ENCODE results near the gene CRACDL. TPM values are rescaled to one million over a fixed set of nuclear protein-coding genes. Genes with fewer than 3 reads are reported as not detected.

Gene CRACDL
- total and polyA plus RNA-seq, 2 donors (not counting 1 experiment from before 2014, with no cell fraction given): 0.25 TPM; not detected in 1

- Mint-ChIP-seq H3K4me3 (no peak overlapping the region), H3K27me3 (peaks cover 32% of the 10 kb centered on the region), H3K9me3 (ENCODE audit: insufficient read depth) (no peaks in the 10 kb centered on the region), H3K4me1 (no peaks in the 10 kb centered on the region), H3K27ac (no peak overlapping the region)
- H3K27ac ChIP-seq (ENCODE audit: low read length in 2 of 2): no peak overlapping the region
- no peak overlapping the region for H3K9ac ChIP-seq (ENCODE audit: low read length)
- H3K4me3 ChIP-seq (ENCODE audit: control extremely low read depth in 1 of 5, extremely low read depth in 1 of 5, insufficient read depth in 1 of 5, low read depth in 2 of 5, low read length in 4 of 5): no peak overlapping the region
- ATAC-seq (ENCODE audit: low read depth) (no peak), DNase-seq (no peak)
- WGBS (ENCODE audit: insufficient coverage): 94% methylated on average over 11 of the region's 13 CpGs
- H3K4me2 ChIP-seq (replicated peaks; ENCODE audit: low read depth, low read length, poor library complexity, severe bottlenecking): no peak overlapping the region
- no peaks in the 10 kb centered on the region for H4K20me1 ChIP-seq (ENCODE audit: control insufficient read depth, insufficient read depth, low read length, poor library complexity, severe bottlenecking)
- no peaks in the 10 kb centered on the region for H3K36me3 ChIP-seq (replicated peaks in 1 of 2; ENCODE audit: control extremely low read depth in 1 of 2, control insufficient read depth in 1 of 2, extremely low read depth in 1 of 2, insufficient read depth in 2 of 2, low read length in 1 of 2)
- TF ChIP-seq CTCF (IDR thresholded peaks at IDR 0.05): no peak
- TF ChIP-seq EZH2 (IDR thresholded peaks at IDR 0.05; ENCODE audit: borderline replicate concordance, insufficient read depth, low read depth, low read length, poor library complexity, severe bottlenecking): no peak
- no peaks in the 10 kb centered on the region for H3K4me1 ChIP-seq (ENCODE audit: control insufficient read depth in 2 of 2, insufficient read depth in 2 of 2, low read length in 2 of 2)
- H2AFZ ChIP-seq (ENCODE audit: insufficient read depth, low read depth, low read length, poor library complexity, severe bottlenecking): no peak overlapping the region
- no peaks in the 10 kb centered on the region for H3K9me3 ChIP-seq (ENCODE audit: control extremely low read depth in 1 of 3, control insufficient read depth in 2 of 3, insufficient read depth in 1 of 3, low read length in 2 of 3)
- POLR2A ChIA-PET: no interaction called here
- intact Hi-C loops (cut with micrococcal nuclease): no loop called here
- H3K27me3 ChIP-seq (replicated peaks in 1 of 4; ENCODE audit: control extremely low read depth in 1 of 4, control insufficient read depth in 3 of 4, insufficient read depth in 4 of 4, low read length in 3 of 4): peaks cover 0 to 7% (median 3%) of the 10 kb centered on the region in 4 experiments
- CTCF ChIA-PET: no interaction called here
- no peaks in the 10 kb centered on the region for H3K79me2 ChIP-seq (ENCODE audit: control insufficient read depth, insufficient read depth, low read length)
Observed at GRCh38 chr2:98927027-98927426, 9.0 kb downstream of the CRACDL start.

GRCh38 chr2:98926601-98927000 is 9.4 kb downstream of the CRACDL start:
- Histone ChIP-seq H3K4me3 (ENCODE audit: control extremely low read depth in 1 of 5, extremely low read depth in 1 of 5, insufficient read depth in 1 of 5, low read depth in 2 of 5, low read length in 4 of 5) (no peak overlapping the region), H3K4me2 (replicated peaks; ENCODE audit: low read depth, low read length, poor library complexity, severe bottlenecking) (no peak overlapping the region), H3K9ac (ENCODE audit: low read length) (no peak overlapping the region), H3K4me1 (ENCODE audit: control insufficient read depth in 2 of 2, insufficient read depth in 2 of 2, low read length in 2 of 2) (no peaks in the 10 kb centered on the region), H3K27ac (ENCODE audit: low read length in 2 of 2) (no peak overlapping the region), H3K9me3 (ENCODE audit: control extremely low read depth in 1 of 3, control insufficient read depth in 2 of 3, insufficient read depth in 1 of 3, low read length in 2 of 3) (no peaks in the 10 kb centered on the region), H4K20me1 (ENCODE audit: control insufficient read depth, insufficient read depth, low read length, poor library complexity, severe bottlenecking) (no peaks in the 10 kb centered on the region), H2AFZ (ENCODE audit: insufficient read depth, low read depth, low read length, poor library complexity, severe bottlenecking) (no peak overlapping the region), H3K79me2 (ENCODE audit: control insufficient read depth, insufficient read depth, low read length) (no peaks in the 10 kb centered on the region), H3K36me3 (replicated peaks in 1 of 2; ENCODE audit: control extremely low read depth in 1 of 2, control insufficient read depth in 1 of 2, extremely low read depth in 1 of 2, insufficient read depth in 2 of 2, low read length in 1 of 2) (no peaks in the 10 kb centered on the region), H3K27me3 (replicated peaks in 1 of 4; ENCODE audit: control extremely low read depth in 1 of 4, control insufficient read depth in 3 of 4, insufficient read depth in 4 of 4, low read length in 3 of 4) (peaks cover 0 to 7% (median 3%) of the 10 kb centered on the region in 4 experiments)
- Mint-ChIP-seq H3K27ac (no peak overlapping the region), H3K4me3 (no peak overlapping the region), H3K27me3 (peaks cover 29% of the 10 kb centered on the region), H3K9me3 (ENCODE audit: insufficient read depth) (no peaks in the 10 kb centered on the region), H3K4me1 (no peaks in the 10 kb centered on the region)
- no peak for ATAC-seq (ENCODE audit: low read depth)
- WGBS (ENCODE audit: insufficient coverage): 73% methylated on average over 5 of the region's 12 CpGs
- TF ChIP-seq EZH2 (IDR thresholded peaks at IDR 0.05; ENCODE audit: borderline replicate concordance, insufficient read depth, low read depth, low read length, poor library complexity, severe bottlenecking) (no peak), CTCF (IDR thresholded peaks at IDR 0.05) (no peak)
- ChIA-PET CTCF (no interaction called here), POLR2A (no interaction called here)
- no peak for DNase-seq
- intact Hi-C loops (cut with micrococcal nuclease): no loop called here

Data from B cell (primary cell).